ENCODE data around the gene DYRK1A.
A peak's percentile ranks its signal among the peaks of the same experiment; 100 is the strongest.

The DYRK1A gene

GRCh38 chr21:37562920-37563640 lies 196.5 kb downstream of the DYRK1A start:
- no peaks in the 10 kb centered on the region for H3K9me3 ChIP-seq (ENCODE audit: severe bottlenecking)
- H3K27ac ChIP-seq (ENCODE audit: poor library complexity, severe bottlenecking) = peak overlapping the region; percentile 75
- H3K4me1 ChIP-seq (ENCODE audit: insufficient read depth, poor library complexity, severe bottlenecking) = no peaks in the 10 kb centered on the region
- H3K36me3 ChIP-seq (ENCODE audit: low read depth) = no peaks in the 10 kb centered on the region
- DNase-seq (ENCODE audit: low spot score) = no peak
- TF ChIP-seq CTCF (IDR thresholded peaks at IDR 0.05; ENCODE audit: poor library complexity, severe bottlenecking) = no peak
- ATAC-seq (ENCODE audit: low read depth) = no peak
- H3K4me3 ChIP-seq (ENCODE audit: severe bottlenecking) = peak overlapping the region; percentile 37
- no peaks in the 10 kb centered on the region for H3K27me3 ChIP-seq (ENCODE audit: insufficient read depth, poor library complexity, severe bottlenecking)

DNA sequence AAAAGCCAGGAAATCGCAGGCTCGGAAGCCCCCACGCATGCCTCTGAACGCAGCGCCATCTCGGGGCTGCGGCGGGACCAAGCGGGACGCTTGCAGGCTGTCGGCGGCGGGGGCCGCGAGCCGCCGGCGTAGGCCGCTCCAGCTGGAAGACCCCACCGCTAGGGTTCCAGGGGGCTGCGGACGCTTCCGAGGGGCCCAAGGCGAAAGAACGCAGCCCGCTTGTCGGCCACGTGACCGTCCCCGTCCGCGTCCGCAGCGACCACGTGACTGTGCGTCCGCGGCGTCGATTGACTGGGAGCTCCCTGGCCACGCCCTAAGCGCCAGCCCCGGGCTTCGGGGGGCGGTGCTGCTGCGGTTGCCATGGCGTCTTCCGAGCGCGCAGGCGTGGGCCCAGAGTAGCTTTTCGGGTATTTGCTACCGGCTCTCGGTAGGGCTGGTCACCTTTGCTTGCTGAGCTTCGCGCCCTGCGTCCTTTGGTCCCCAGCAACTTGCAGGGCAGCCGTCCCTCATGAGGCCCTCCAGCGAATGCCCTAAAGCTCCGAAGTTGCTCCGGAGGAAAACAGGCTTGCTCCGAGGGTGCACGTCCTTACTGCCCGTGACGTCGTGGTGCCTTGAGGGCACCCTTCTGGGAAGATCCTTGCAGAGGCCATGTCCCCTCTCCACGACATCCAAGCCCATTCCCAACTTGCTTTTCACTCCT lies 197.2 kb downstream of the DYRK1A start:
- peak; percentile 86 for ATAC-seq (ENCODE audit: low read depth)
- H3K4me1 ChIP-seq (ENCODE audit: insufficient read depth, poor library complexity, severe bottlenecking) = no peaks in the 10 kb centered on the region
- TF ChIP-seq CTCF (IDR thresholded peaks at IDR 0.05; ENCODE audit: poor library complexity, severe bottlenecking) = no peak
- H3K36me3 ChIP-seq (ENCODE audit: low read depth) = no peaks in the 10 kb centered on the region
- H3K27me3 ChIP-seq (ENCODE audit: insufficient read depth, poor library complexity, severe bottlenecking) = no peaks in the 10 kb centered on the region
- H3K27ac ChIP-seq (ENCODE audit: poor library complexity, severe bottlenecking) = peak overlapping the region; percentile 75
- peak overlapping the region; percentile 37 for H3K4me3 ChIP-seq (ENCODE audit: severe bottlenecking)
- DNase-seq (ENCODE audit: low spot score) = peak; percentile 90
- H3K9me3 ChIP-seq (ENCODE audit: severe bottlenecking) = no peaks in the 10 kb centered on the region

DNA sequence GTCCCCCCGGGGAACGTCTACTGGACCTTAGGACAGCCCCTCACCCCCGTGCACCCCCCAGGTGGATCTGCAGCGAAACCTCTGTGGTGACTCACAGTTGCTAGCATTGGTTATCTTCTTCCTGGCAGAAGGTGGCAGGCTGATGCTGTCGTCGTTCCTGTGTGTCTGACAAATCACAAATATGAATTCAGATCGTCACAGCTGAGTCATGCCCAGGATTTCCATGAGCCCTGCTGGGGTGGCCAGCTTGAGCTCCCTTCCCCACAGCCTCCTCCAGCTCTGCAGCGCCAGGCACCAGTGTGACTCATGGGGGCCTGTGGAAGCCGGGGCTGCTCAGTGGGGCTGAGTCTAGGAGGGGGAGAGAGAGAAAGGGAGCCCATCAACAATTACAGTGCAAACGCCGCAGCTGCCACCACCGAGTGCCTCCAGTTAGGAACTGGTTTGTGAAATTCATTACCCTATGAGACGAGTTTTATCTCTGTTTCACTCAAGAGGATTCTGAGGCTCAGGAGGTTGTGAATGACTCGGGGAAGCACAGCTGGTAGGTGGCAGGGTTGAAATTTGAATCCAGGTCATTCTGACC lies 197.9 kb downstream of the DYRK1A start:
- no peaks in the 10 kb centered on the region for H3K4me1 ChIP-seq (ENCODE audit: insufficient read depth, poor library complexity, severe bottlenecking)
- peak overlapping the region; percentile 75 for H3K27ac ChIP-seq (ENCODE audit: poor library complexity, severe bottlenecking)
- peak; percentile 92 for DNase-seq (ENCODE audit: low spot score)
- peak; percentile 38 for TF ChIP-seq CTCF (IDR thresholded peaks at IDR 0.05; ENCODE audit: poor library complexity, severe bottlenecking)
- ATAC-seq (ENCODE audit: low read depth) = peak; percentile 88
- H3K9me3 ChIP-seq (ENCODE audit: severe bottlenecking) = no peaks in the 10 kb centered on the region
- H3K4me3 ChIP-seq (ENCODE audit: severe bottlenecking) = peak overlapping the region; percentile 37
- H3K27me3 ChIP-seq (ENCODE audit: insufficient read depth, poor library complexity, severe bottlenecking) = no peaks in the 10 kb centered on the region
- no peaks in the 10 kb centered on the region for H3K36me3 ChIP-seq (ENCODE audit: low read depth)

DNA sequence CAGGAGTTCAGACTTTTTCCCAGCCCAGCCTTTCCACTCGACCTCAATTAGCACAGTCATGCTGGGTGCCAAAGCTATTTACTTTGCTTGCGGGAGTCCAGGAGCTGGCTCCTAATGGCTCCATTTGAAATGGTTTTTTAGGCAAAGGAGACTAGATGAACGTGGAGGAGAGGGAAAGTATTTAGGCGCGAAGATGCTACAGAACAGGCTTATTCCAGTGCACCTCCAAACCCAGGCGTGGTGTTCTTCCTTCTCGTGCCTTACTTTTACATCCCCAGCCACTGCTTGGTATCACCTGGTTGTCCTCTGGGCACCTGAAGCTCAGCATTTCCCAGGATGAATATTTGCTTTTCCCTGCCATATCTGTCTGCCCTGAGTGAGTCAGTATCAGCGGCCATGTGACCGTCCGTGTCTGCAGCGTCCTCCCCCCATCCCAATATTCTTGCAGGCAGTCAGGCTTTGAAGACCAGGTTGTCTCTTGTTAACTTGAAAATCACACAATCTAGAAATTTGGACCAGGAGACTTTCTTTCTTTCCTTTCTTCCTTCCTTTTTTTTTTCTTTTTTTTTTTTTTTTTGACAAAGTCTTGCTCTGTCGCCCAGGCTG lies 198.5 kb downstream of the DYRK1A start:
- Histone ChIP-seq H3K27ac (ENCODE audit: poor library complexity, severe bottlenecking) (peak overlapping the region; percentile 75), H3K36me3 (ENCODE audit: low read depth) (no peaks in the 10 kb centered on the region), H3K9me3 (ENCODE audit: severe bottlenecking) (no peaks in the 10 kb centered on the region), H3K27me3 (ENCODE audit: insufficient read depth, poor library complexity, severe bottlenecking) (no peaks in the 10 kb centered on the region), H3K4me1 (ENCODE audit: insufficient read depth, poor library complexity, severe bottlenecking) (no peaks in the 10 kb centered on the region), H3K4me3 (ENCODE audit: severe bottlenecking) (no peak overlapping the region)
- no peak for TF ChIP-seq CTCF (IDR thresholded peaks at IDR 0.05; ENCODE audit: poor library complexity, severe bottlenecking)
- DNase-seq (ENCODE audit: low spot score) = no peak
- no peak for ATAC-seq (ENCODE audit: low read depth)

Data from RWPE2 (cell line).